Inflammatory macrophage (primary cell): ENCODE data around the gene RSRC1.
"Not testable (repeated sequence)": the region's sequence is repeated elsewhere in the genome, so short reads cannot be mapped to it uniquely, and the experiment has no call there.

Experiments used
- DNase-seq, 2 donors: peaks; one replicate each; pipeline ENCODE4 v3.0.0-alpha.2; 2020 to 2022
- total RNA-seq, 18 experiments: gene quantifications; one replicate each; lab custom pipeline; 2026; ENCODE audit warnings: mixed read lengths in 6 of 18, inconsistent platforms in 2 of 18; lab: John Stamatoyannopoulos, UW

The RSRC1 gene
- 21.6 to 85.3 (median 55.2) reads per million in 18 experiments for total RNA-seq

GRCh38 chr3:158109804-158110657, at the start of gene RSRC1:
RSRC1 (plus strand) TSS chr3:158110089; CDS start chr3:158122105, 12,016 bp downstream.
- DNase-seq = peak; percentile 81 to 88

GRCh38 chr3:158065574-158065973, 44.3 kb upstream of the RSRC1 start:
- not testable (repeated sequence) for DNase-seq

GRCh38 chr3:158072790-158073189, 37.1 kb upstream of the RSRC1 start:
- DNase-seq = no peak

GRCh38 chr3:158074591-158074990, 35.3 kb upstream of the RSRC1 start:
- no peak for DNase-seq

- DNase-seq = no peak
Observed at GRCh38 chr3:158079599-158079998, 30.3 kb upstream of the RSRC1 start.

- no peak for DNase-seq
Observed at GRCh38 chr3:158084651-158085050, 25.2 kb upstream of the RSRC1 start.

- DNase-seq = no peak
Observed at GRCh38 chr3:158085358-158085757, 24.5 kb upstream of the RSRC1 start.

GRCh38 chr3:158085931-158086330, 24.0 kb upstream of the RSRC1 start:
- no peak for DNase-seq

- no peak for DNase-seq
Observed at GRCh38 chr3:158086361-158086760, 23.5 kb upstream of the RSRC1 start.

- no peak for DNase-seq
Observed at GRCh38 chr3:158086776-158087175, 23.1 kb upstream of the RSRC1 start.

- no peak for DNase-seq
Observed at GRCh38 chr3:158091531-158091930, 18.4 kb upstream of the RSRC1 start.

GRCh38 chr3:158093526-158093925, 16.4 kb upstream of the RSRC1 start:
- no peak for DNase-seq

GRCh38 chr3:158094235-158095110, 15.4 kb upstream of the RSRC1 start:
- DNase-seq = no peak

- no peak for DNase-seq
Observed at GRCh38 chr3:158095111-158095813, 14.6 kb upstream of the RSRC1 start.

GRCh38 chr3:158095814-158096704, 13.8 kb upstream of the RSRC1 start:
- DNase-seq = no peak

- peak in 1 of 2 donors; percentile 60 for DNase-seq
Observed at GRCh38 chr3:158097081-158097592, 12.8 kb upstream of the RSRC1 start.

GRCh38 chr3:158097593-158098308, 12.1 kb upstream of the RSRC1 start:
- peak; percentile 46 to 69 for DNase-seq

GRCh38 chr3:158098309-158098639, 11.6 kb upstream of the RSRC1 start:
- DNase-seq = no peak

GRCh38 chr3:158098834-158099424, 11.0 kb upstream of the RSRC1 start:
- no peak for DNase-seq

GRCh38 chr3:158100681-158101080, 9.2 kb upstream of the RSRC1 start:
- DNase-seq = no peak
